Keratinocyte (primary cell): ENCODE results near the gene CAV2.
"Not testable (repeated sequence)": the region's sequence is repeated elsewhere in the genome, so short reads cannot be mapped to it uniquely, and the experiment has no call there.

Experiments
- EZH2 ChIP-seq: IDR thresholded peaks from one replicate; pipeline ENCODE4 v1.6.1; 2012; ENCODE audit warnings: inconsistent platforms, mild to moderate bottlenecking, low read length, moderate library complexity
- TF ChIP-seq, protein P1 (sequence below), 3 experiments: IDR thresholded peaks in 1 of 3; conservative IDR thresholded peaks in 1 of 3; optimal IDR thresholded peaks in 1 of 3; 2 replicates in 2 of 3; 3 replicates in 1 of 3; pipeline versions ENCODE3 to v1.5.1; 2011; ENCODE audit warnings: low read length in 3 of 3, mild to moderate bottlenecking in 3 of 3, moderate library complexity in 2 of 3, control low read depth in 1 of 3, inconsistent platforms in 1 of 3; ENCODE audit not compliant: insufficient read depth in 2 of 3; ENCODE audit errors: extremely low read depth in 1 of 3

DNA sequence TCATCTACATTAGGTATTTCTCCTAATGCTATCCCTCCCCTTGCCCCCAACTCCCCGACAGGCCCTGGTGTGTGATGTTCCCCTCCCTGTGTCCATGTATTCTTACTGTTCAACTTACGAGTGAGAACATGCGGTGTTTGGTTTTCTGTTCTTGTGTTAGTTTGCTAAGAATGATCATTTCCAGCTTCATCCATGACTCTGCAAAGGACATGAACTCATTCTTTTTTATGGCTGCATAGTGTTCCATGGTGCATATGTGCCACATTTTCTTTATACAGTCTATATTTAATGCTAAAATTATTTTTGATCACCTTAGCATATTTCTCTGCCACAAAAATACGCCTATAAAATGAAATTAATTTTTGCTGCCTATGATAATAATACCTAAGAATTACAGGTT is 15.1 kb upstream of the CAV2 start:
- TF ChIP-seq, protein P1, sequence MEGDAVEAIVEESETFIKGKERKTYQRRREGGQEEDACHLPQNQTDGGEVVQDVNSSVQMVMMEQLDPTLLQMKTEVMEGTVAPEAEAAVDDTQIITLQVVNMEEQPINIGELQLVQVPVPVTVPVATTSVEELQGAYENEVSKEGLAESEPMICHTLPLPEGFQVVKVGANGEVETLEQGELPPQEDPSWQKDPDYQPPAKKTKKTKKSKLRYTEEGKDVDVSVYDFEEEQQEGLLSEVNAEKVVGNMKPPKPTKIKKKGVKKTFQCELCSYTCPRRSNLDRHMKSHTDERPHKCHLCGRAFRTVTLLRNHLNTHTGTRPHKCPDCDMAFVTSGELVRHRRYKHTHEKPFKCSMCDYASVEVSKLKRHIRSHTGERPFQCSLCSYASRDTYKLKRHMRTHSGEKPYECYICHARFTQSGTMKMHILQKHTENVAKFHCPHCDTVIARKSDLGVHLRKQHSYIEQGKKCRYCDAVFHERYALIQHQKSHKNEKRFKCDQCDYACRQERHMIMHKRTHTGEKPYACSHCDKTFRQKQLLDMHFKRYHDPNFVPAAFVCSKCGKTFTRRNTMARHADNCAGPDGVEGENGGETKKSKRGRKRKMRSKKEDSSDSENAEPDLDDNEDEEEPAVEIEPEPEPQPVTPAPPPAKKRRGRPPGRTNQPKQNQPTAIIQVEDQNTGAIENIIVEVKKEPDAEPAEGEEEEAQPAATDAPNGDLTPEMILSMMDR (optimal IDR thresholded peaks at IDR 0.05 in 1 of 3, IDR thresholded peaks at IDR 0.05 in 1 of 3, conservative IDR thresholded peaks at IDR 0.05 in 1 of 3; ENCODE audit: extremely low read depth in 1 of 3, insufficient read depth in 2 of 3, low read length in 3 of 3): not testable (repeated sequence)
- not testable (repeated sequence) for TF ChIP-seq EZH2
